Amygdala (tissue), 56 donors: ENCODE results near the gene LMTK2.
"Not testable (repeated sequence)": the region's sequence is repeated elsewhere in the genome, so short reads cannot be mapped to it uniquely, and the experiment has no call there.

Experiments used
- DNase-seq, 56 donors: peaks; one replicate each; lab custom pipeline; 2025; lab: John Stamatoyannopoulos, UW

LMTK2 gene

DNA sequence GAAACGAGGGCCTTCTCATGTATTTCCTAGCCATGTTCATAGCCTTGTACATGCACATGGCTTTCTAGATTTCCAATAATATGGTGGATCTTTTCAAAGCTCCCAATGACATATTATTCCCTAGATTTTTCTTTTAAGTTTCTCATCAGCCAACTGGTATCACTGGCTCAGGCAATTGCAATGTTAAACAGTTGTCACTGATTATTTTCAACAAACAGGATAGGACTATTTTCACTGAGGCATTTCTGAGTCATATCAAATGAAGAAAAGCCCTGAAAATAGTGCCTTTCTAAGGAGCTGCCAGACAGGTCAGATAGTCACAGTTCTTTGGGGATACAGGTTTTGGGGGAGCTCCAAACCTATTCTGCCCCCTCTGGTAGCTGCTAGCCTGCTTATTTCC, 4.5 kb upstream of the LMTK2 start:
- no peak for DNase-seq

DNA sequence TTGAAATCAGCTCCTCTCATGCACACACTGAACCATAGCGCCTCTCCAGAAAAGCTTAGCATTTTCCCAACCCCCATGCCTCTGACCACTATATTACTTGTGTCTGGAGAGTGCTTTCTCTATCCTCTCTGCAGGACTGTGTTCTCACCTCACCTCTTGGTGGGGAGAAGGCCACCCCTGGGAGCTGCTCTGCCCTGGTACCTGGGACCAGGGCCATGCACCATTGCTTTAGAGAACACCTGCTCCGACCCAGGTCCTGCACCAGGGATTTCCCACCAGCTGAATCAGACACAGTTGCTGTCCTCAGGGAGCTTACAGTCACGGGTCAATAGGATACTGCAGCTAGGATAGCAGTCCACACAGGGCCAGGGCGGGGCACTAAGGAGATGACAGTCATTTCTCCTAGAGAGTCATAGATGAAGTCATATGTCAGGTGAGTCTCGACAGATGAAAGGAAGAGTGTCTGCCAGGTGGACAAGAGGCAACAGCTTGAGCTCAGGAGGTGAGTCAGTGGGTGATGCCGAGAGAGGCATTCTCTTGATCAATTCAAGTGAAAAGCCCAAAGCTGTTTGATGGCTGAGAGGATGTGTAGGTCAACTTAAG, 619 bp upstream of the LMTK2 start:
- DNase-seq: no peak

DNA sequence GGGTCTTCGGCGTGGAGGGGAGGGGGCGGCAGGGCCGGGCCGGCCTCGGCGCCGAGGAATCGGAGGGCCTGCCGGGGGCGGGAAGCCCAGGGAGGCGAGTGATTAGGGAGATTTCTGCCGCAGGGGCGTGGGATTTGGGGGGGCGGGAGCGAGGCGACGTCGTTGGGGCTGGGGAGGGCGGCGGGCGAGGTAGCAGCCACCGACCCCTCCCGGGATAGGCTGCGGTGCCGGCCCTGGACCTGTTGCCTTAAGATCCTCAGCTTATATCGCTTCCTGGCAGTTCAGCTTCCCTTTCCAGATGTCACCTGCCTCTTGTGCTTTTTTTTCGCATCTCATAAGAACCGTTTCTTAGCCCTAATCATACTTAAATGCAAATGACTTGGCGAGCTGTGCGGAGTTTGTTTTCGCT, 655 bp downstream of the LMTK2 start:
- peak in 1 of 56 donors; percentile 40 for DNase-seq

DNA sequence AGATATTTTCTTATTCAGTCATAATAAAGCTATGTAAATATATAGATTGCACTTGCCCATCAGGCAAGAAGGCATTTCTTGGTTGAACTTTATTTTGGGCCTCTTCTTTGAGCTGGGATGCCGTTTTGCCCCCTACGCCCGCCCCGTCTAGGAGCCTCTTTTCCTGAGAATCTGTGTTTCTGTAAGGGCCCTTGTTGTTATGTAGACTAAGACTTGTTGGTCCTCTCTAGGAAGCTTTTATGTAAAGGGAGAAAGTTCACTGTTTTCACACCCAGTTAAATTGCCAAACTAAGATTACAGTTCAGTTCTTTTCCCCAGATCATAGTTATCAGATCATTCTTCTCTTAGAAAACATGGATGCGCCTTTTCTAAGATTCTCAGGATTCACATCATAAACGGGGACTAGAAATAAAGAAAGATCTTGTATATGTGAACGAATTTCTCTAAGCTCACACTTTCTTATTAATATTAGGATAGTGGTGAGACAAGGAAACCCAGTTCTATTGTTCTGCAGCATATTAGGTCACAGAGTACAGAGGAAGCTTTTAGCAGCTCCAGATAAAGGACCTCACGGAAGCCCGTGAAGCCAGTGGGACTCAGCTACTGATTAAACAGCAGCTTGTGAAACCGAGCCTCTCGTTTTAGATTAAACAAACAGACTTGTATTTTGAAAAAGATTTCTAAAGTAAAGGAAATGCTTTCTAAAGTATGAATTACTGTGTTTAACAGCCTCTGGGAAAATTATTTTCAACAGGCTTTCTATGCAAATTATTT, 3.8 kb downstream of the LMTK2 start:
- peak in 4 of 56 donors; percentile 7 to 21 (median 12) for DNase-seq

DNA sequence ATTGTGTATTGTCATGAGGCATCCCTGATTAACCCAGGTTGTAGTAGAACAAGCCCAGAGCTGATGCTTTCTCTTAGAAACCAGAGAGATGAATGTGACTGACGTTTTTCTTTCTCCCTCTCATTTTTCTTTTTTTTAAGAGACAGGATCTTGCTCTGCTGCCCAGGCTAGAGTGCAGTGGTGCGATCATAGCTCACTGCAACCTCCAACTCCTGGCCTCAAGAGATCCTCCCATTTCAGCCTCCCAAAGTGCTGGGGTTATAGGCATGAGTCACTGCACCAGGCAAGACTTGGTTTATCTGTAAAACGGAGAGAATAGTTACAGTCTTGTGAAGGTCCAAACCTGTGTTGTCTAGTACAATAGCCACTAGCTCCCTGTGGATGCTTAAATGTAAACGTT, 5.4 kb downstream of the LMTK2 start:
- DNase-seq: no peak

DNA sequence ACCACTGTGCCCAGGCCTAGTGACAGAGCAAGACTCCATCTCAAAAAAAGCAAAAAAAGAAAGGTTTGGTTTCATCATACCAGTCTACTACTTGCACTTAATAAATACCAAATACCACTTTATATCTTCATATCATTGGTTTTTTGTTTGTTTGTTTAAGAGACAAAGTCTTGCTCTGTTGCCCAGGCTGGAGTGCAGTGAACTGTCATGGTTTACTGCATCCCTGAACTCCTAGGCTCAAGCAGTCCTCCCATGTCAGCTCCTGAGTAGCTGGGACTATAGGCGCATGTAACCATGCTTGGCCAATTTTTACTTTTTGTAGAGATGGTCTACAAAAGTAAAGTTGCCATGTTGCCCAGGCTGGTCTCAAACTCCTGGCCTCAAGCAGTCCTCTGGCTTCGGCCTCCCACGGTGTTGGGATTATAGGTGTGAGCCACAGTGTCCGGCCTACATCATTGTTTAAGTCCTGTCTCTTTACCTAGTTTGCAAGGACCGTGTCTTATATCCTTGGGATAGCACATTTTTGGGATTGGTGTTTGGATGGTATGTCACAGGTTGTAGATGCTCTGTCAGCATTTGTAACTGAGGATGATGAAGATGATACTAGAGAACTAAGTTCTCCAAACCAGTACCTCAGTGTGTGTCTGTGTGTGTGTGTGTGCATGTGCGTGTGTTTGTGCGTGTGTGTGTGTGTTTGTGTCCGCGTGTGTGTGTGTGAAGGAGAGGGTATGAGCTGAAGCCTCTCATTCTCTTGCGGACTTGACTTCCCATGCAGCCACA, 9.3 kb downstream of the LMTK2 start:
- no peak for DNase-seq

DNA sequence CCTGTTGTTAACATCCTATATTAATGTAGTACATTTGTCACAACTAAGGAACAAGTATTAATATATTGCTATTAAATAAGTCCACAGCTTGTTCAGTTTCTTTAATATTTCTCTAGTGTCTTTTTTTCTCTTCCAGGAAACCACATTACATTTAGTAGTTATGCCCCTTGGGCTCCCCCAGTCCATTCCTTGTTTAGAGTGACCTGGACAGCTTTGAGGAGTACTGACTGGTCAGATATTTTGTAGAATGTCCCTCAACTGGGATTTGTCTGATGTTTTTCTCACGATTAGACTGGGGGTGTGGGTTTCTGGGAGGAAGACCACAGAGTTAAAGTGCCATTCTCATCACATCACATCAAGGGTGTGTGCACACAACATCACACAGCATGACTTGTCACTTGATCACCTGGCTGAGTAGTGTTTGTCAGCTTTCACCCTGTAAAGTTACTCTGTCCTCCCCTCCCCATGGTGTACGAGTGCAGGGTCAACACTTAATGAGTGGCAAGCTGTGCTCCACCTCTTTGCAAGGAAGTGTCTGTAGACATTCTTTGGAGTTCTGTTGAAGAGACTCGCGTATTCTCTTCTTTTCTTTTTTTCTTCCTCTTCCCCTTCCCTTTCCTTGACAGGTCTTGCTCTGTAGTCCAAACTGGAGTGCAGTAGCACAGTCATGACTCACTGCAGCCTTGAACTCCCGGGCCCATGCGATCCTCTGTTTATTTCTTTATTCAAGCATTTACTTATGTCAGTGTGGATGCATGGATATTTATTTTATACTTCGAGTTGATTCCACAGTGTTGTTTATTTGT, 10.2 kb downstream of the LMTK2 start:
- no peak for DNase-seq

DNA sequence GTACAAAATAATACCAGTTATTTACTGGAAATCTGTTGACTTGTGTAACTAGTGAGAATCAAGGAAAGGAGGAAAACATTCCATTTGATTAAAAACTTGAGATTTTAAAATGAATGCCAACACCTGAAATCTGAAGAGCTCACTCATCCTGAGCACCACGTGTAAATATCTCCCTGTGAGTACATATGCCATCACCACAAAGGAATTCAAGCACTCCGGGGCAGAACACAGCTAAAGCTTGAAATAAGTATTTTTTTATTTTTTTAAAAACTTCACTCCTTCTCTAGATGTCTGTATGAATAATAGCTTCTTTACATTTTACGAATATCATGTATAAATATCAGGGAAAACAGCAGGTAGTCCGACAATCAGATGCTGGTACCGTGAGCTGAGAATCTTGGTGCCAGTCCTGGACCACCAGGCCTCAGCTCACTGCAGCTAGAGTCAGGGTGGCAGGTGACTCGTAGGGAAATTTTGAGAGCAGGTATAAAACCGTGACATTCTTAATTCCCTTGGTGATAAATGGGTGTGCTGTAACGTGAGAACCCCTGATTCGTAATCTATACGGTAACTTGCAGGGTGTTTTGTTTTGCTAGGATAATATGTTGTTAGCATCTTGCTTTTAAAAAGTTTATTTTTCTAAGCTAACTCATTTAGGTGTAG, 12.7 kb downstream of the LMTK2 start:
- no peak for DNase-seq

DNA sequence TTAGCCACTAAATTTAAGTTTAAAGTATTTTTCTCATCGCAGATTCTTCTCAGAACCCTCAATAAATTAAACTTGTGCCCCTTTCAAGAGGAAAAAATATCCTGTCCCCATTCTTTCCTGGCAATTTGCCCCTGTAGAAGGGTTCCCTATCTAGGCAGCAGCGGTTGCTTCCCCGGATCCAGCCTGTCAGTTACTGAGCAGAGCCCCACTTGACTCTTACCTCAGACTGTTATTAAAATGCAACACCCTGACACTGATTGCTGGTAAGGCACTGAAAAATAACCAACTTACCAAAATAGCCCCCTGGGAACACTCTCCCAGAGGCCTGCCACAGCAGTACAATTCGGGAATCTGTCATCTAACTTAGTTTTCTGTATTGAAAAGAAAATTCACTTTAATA, 13.9 kb downstream of the LMTK2 start:
- no peak for DNase-seq

DNA sequence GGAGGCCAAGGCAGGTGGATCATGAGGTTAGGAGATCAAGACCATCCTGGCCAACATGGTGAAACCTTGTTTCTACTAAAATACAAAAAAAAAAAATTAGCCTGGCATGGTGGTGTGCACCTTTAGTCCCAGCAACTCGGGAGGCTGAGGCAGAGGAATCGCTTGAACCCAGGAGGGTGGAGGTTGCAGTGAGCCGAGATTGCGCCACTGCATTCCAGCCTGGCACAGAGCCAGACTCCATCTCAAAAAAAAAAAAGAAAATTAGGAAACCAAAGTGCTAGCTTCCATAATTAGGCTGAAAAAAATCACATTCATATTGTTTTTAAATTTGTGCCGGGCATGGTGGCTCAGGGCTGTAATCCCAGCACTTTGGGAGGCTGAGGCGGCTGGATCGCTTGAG, 14.7 kb downstream of the LMTK2 start:
- DNase-seq: not testable (repeated sequence)

DNA sequence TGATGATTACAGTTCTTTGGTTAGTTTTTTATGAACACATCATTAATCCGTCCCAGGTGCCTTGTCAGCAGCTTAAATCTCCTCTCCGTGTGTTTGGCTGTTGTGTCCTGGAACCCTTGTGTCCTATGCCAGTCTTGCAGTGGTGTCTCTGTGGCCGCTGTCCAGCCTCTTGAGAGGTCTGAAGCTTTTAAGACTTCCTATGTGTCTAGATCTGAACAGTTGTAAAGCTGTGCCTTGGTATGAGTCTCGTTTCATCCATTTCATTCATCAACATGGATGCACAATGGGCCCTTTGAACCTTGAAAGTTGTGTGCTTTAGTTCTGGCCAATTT, 16.7 kb downstream of the LMTK2 start:
- DNase-seq: no peak

DNA sequence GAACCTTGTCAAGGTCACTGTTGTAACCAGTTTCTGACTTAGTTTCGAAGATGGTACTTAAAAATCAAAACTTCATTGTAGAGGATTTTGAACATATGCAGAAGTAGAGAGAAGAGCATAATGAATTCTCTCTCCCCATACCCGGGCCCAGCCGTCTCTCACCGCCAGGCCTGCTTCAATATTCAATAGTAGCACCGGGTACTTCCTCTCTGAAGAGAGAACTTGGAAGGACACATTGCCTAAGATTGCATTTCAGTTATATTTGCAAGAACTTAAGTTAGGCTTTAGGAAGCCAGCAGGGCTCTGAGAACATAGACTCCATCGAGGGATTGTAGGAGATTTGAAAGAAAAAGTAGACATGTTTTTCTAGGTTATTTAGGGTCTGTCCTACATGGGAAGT, 19.1 kb downstream of the LMTK2 start:
- no peak for DNase-seq

DNA sequence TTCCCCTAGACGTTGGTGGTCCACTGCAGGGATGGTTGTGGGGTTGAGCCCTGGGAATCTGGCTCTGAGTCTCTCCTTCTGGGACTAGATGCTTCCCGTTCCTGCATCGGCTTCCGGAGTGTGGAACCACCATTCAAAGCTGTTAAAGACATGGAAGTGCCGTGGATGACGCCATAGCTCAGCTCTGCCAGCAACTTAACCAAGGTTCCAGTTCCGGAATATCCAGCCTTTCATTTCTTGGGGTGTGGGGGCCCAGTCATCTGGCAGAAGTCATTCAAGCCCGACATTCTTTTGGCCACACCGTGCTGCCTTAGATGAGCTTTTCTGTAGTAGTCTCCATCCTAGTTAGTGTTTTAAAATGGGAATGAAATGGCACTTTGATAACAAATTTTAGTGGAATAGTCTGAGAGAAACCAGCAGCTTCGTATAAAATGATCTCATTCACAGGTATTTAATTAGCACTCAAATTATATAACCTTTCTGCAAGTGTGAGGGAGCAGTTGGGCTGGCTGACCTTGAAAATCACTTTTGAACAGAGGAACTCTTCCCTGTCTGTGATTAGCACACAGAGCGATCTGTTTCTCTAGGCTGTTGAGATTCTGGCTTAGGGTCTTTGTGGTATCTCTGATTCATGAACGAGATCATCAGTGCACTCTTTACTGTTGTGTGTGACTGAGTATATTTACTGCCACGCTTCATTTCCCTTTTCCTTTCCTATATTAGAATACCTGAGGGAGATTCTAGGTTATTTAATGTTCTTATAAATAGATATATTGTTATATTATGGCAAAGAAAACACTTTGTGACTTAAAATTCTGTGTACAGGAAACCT, 19.9 kb downstream of the LMTK2 start:
- DNase-seq: no peak

DNA sequence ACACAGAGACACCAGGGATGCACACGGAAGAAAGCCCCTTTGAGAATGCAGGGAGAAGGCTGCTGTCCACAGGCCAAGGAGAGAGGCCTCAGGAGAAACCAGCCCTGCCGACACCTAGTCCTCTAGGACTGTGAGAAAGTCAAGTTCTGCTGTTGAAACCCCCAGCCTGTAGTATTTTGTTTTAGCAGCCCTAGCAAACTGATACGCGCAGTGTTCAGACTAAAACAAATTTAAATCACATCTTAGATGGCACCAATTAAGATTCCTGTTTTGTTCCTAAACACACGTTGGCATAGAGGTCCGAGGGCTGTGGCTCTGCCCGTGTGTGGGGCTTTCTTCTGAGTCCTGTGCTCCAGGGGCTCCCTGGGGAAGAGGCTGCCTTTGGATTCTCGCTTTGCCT, 21.7 kb downstream of the LMTK2 start:
- DNase-seq: no peak

DNA sequence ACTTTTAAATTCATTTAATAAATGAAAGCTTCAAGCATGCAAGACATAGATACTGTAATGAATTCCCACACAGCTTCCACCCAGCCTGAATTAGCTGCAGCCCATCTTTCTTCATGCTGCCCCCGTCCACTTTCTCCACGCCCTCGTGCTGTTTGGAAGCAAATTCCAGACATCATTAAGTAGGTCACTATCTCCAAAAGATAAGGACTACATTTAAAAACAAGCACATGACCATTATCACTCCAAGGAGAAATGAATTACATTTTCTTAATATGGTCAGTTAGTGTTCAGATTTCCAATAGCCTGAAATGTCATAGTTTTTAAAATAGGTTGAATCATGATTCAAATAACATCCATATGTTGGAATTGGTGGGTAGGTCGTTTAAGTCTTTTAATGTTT, 24.3 kb downstream of the LMTK2 start:
- no peak for DNase-seq

DNA sequence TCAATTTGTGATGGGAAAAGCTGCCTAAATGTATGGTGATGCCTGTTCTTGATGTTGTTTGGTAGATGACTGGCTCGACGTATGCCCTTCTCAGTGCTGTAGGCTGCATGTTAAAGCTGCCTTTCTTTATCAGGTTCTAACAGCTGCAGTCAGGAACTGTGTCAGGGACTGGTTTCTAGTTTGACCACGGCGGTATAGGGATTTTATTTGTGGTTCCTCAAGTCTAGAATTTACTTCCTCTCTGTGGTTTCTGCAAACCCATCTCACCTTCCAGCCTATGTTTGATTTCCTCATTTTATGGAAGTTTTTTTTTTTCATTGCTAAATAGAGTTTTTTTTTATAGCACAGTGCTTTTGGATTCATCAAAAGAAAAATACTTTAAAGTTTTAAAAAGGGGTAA, 26.5 kb downstream of the LMTK2 start:
- no peak for DNase-seq

DNA sequence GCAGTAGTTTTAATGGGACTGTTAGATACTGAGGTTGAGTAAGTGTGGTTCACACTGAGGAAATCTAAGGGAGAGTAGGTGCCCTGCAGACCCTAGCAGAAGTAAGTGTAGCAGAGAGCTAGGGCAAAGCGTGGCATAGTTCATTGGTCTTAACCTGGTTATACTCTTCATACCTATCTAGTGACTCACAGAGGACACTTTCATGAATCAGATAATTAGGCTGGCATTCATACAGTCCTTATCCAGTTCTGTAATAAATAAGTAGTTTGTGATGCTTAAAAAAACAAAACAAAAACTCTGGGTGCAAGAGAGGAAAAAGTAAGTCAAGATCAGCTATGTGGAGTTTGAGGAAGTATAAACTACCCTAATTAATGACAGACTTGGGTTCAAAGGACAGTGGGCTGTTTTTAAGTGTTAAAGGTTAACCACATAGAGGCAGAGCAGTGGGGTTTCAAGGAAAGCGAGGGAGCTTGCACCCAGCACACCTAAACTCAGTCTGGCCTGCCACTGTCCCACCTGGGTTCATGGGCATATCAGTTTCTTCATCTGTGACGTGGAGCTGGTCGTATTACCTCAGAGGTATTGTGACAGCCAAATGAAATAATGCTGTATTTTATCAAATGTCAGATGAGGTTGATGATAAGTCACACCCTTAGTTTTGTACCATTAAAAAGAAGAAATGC, 27.1 kb downstream of the LMTK2 start:
- no peak for DNase-seq

DNA sequence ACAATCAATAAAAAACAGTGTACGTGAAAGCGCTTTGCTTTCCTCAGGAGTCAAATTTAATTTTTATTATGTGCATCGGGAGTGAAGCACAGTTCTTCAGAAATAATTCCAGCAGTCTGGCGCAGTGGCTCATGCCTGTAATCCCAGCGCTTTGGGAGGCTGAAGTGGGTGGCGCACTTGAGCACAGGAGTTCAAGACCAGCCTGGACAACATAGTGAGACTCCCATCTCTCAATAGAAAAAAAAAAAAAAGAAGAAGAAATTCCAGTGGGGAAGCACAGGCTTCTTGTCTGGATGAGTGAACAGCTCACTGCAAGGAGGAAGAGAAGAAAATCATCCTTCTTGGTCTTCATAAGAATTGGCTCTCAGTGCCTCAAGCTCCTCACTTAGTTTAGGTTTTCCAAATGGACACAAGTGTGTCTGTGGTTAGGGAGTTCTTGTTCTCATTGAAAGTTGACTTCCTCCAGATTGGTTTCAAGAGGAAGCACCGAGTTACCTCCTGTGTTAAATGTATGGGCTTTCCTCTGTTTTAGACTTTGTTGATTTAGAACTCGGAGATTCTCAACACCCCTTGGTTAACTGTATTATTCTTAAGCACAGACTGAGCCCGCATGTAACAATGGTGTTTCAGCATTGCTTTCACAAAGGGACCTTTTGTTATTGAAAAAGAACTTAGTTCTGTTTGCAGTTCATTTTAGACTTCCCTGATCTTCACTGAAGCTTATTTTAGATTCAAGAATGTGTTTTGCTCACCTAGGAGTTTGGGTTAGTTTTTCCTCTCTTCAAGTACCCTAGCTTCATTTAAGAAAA, 28.0 kb downstream of the LMTK2 start:
- no peak for DNase-seq
